Vagina (tissue), 2 donors: Measurements from ENCODE around the gene PCP4.

Experiments
- CTCF ChIP-seq, 3 experiments: fragments of 450-650 bp in 2 of 3; fragments of 200-600 bp in 1 of 3; sonication (generic) in 1 of 3; IDR thresholded peaks; one replicate each; pipeline ENCODE4 v1.5.1; 2017 to 2019; ENCODE audit warnings: antibody characterized with exemption in 3 of 3, mild to moderate bottlenecking in 2 of 3, moderate library complexity in 2 of 3
- POLR2A ChIP-seq, 2 donors: fragments of 450-650 bp; IDR thresholded peaks; one replicate each; pipeline ENCODE4 v1.6.1; 2017; ENCODE audit warnings: antibody characterized with exemption in 2 of 2, mild to moderate bottlenecking in 2 of 2, moderate library complexity in 2 of 2
- POLR2AphosphoS5 ChIP-seq, 2 donors: sonication (generic); formaldehyde crosslinking; IDR thresholded peaks; one replicate each; pipeline ENCODE4 v1.9.0; 2017; ENCODE audit warnings: antibody characterized with exemption in 2 of 2, mild to moderate bottlenecking in 2 of 2, low read depth in 1 of 2; ENCODE audit not compliant: insufficient read depth in 1 of 2

GRCh38 chr21:39869141-39869818, 2.0 kb downstream of the PCP4 start:
- no peak for TF ChIP-seq POLR2A (IDR thresholded peaks at IDR 0.05)
- no peak for TF ChIP-seq CTCF (IDR thresholded peaks at IDR 0.05)
- TF ChIP-seq POLR2AphosphoS5 (IDR thresholded peaks at IDR 0.05; ENCODE audit: insufficient read depth in 1 of 2, low read depth in 1 of 2), result peak in 1 of 2 donors; percentile 45
